HG03521 (cell line): ENCODE results near the gene ACTN4.

Experiments
- ATAC-seq: cut with Tn5 transposase; IDR thresholded peaks from one replicate; pipeline ENCODE4 v1.9.1; 2021; ENCODE audit warnings: mild to moderate bottlenecking, moderate library complexity; ENCODE audit not compliant: unreplicated experiment

ACTN4 gene

DNA sequence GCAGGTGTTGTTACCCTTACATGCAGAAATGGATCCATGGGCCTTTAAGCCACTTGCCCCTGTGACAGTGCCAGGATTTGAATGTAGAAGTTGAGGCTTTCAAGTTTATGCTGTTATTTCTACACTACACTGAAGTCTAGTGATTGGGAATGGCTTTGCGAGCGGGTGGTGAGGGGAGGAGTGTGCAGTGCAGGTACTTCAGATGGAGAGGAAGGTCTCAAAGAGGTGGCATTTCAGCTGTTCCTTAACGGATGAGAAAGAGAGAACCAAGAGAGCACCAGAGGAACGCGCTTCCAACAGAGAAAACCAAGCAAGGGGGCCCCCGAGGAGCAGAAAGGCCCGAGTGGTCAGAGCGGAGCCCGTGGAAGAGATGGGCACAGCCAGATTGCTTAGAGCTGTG is 13.3 kb downstream of the ACTN4 start:
- ATAC-seq: no peak

- ATAC-seq: no peak
Measured at GRCh38 chr19:38661136-38661535, 13.7 kb downstream of the ACTN4 start.

DNA sequence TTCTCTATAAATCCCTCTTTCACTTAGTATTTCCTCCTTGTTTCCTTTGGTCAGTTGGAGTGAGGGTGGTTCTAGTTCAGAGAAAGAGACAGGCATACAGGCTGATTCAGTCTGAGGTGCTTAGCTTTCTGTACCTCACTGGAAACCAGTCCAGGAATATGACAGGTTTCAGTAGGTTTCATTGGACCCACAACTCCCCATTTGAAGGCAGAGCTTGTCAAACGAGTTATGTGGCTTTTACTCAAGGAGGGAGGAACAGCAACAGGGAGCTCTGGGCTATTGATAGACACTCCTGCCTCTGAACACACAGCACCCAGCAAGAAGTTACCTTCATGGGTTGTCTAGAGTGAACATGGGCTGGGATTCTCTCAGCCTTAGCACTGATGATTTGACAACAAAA is 14.5 kb downstream of the ACTN4 start:
- no peak for ATAC-seq

- ATAC-seq: no peak
Measured at GRCh38 chr19:38662537-38663155, 15.2 kb downstream of the ACTN4 start.

GRCh38 chr19:38663156-38663651 is 15.8 kb downstream of the ACTN4 start:
- no peak for ATAC-seq

DNA sequence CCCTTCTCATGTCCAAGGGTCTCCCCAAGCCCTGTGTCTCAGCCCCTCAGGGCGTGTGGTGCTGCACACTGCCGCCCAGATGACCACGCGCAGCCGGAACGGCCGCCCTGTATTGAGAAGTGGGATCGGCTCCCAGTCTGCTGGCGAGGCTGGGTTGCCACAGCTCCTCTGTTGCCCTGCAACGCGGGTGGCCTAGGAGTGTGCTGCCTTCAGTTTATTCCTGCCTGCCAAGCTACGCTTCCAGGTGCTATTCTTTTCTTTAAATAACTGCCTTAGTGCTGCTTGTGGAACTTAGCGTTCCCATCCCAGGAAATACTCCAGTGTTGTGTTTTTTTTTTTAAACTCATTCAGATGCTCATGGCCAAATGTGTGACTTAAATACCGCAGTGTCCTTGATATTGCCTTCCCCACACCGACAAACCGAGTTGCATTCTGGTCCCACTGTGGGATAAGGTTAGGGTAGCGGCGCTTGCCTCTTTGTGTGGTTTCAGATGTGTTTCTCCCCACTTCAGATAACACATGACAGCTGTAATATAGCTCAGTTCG is 16.6 kb downstream of the ACTN4 start:
- ATAC-seq: no peak

DNA sequence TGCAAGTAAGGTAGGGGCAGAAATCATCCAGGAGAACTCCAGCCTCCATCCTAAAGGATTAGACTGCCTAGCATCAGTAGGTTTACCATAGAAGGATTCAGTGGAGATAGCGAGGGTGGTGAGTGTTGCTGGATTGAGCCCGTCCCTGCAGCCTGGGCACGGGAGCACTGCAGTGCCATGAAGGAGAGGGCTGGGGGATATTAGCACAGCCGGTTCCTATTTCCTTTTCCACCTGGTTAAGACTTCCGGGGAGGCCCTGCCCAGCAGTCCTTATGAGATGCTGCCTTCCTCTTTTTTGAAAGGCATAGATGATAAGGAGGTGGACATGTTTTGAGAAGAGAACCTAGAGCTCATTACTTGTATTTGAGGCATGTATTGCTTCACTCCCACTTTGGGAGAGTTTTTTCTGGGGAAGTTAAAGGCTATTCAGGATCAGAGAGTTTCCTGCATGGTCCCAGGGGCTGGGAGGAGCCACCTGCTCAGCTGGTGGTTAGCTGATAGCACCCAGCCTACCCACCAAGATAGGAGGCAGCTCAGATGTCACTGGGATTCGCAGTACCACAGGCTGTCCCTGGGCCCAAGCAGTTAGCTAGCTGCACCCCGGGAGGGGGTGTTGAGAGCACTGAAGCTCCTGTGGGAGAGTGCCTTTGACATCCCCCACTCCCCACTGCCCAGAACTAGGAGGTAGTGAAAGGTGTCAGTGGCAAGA is 17.2 kb downstream of the ACTN4 start:
- no peak for ATAC-seq

DNA sequence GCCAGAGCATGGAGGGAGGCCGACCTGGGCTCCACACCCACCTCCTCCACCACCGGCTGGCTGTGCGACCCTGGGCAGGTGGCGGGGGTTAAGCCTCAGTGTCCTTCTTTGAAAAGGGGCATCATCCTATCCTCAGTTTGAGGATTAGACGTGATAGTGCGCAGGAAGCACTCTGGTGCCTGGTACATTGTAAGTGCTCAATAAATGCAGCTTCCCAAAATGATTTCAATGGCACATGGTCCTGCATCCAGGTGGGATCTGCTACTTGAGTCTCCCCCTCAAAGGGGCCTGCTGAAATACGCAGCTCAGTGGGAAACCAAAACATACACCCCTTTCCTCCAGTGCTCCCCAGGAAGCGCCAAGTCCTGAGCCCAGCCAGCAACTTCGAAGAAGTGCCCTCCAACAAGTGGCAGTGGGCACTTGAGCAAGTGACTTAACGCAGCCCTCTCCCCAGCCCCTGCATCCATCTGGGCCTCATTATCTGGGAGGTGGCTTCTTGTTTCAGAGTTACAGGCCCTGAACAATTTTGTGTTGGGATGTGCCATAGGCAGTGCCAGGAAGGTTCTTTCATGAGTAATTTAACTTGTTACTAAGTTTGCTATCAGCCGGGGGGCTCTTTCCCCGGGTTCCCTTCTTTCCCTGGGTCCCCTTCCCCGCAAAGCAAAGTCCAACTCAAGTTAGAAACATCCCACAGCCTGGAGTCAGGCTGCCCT is 17.9 kb downstream of the ACTN4 start:
- ATAC-seq: no peak

DNA sequence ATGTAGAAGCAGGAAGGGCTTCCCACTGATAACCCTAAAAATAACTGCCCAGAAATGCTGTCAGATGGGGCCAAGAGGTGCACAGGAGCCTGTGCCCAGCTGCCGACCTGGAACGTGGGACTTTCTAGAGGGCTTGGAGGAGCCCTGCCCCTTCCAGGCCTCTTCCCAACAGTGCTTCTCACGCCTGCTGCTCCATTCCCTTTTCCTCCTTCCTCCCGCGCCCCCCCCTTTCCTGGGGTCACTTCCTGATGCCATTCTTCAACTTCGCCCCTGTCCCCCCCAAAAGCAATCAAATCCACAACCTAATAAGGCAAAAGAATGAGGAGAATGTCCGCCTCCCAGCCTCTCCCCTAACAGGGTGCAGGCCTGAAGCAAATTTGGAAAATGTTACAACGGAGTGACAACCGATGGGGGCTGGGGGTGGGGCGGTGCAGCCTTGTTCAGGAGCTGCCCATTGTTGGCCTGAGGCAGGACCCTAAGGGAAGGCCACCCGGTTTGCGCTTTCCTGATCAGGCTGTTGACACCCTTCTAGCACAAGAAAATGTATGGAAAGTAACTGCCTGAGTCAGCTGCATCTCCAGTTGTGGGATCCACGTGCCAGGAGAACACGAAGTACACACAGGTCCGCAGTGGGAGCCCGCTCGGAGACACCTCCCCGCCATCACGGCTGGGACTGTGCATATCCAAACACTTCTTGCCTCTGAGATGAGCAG is 18.7 kb downstream of the ACTN4 start:
- no peak for ATAC-seq

GRCh38 chr19:38666663-38667511 is 19.4 kb downstream of the ACTN4 start:
- ATAC-seq: no peak

GRCh38 chr19:38667661-38668171 is 20.3 kb downstream of the ACTN4 start:
- ATAC-seq: no peak

GRCh38 chr19:38669552-38669951 is 22.1 kb downstream of the ACTN4 start:
- ATAC-seq: no peak

GRCh38 chr19:38670921-38671398 is 23.5 kb downstream of the ACTN4 start:
- ATAC-seq: no peak

GRCh38 chr19:38671654-38672053 is 24.2 kb downstream of the ACTN4 start:
- no peak for ATAC-seq

- ATAC-seq: no peak
Measured at GRCh38 chr19:38673030-38673429, 25.6 kb downstream of the ACTN4 start.

DNA sequence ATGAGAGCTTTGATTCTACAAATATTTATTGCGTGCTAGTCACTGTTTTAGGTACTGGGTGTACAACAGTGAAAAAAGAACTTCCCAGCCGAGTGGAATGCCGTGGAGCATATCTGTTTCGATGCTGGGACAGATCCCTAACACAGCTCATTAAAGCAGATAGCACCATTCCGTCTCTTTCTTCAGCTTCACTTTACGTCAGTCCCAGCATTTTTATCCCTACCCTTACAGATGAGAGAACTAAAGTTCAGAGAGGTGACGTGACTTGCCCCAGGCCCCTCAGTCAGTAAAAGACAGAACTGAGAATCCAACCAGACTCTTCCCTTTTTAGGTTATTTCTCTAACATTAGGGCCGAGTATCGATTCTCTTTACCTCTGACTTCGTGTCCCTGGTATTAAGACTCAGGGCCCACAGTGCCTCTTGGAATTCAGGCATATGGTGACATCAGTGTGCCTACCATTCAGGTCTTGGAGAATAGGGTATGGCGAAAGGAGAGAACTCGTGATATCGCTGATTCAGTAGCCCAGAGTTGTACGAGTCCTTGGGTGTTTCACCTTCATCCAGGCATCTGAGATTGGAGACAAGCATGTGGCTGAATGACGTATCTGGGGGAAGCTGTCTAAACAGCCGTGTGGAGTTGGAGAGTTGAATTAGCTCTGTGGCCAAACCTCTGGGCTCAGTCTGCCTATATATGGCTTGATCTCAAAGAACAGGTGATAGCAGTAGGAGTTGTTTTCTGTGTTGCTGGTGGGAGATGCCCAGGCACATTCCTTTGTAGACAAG is 27.1 kb downstream of the ACTN4 start:
- no peak for ATAC-seq

- no peak for ATAC-seq
Measured at GRCh38 chr19:38675611-38676010, 28.2 kb downstream of the ACTN4 start.

- no peak for ATAC-seq
Measured at GRCh38 chr19:38676023-38676877, 28.8 kb downstream of the ACTN4 start.
